Glutamatergic neuron (in vitro differentiated cells): ENCODE data around the gene MAPK8IP3. TPM values are rescaled to one million over a fixed set of nuclear protein-coding genes. Genes with fewer than 3 reads are reported as not detected.

Experiments
- DNase-seq: peaks from one replicate; pipeline ENCODE4 v3.0.0; 2022
- H3K27ac Mint-ChIP-seq: one replicate; pipeline ENCODE4 v1.8.0; 2020; ENCODE audit warnings: mild to moderate bottlenecking, mixed read lengths, inconsistent platforms; ENCODE audit not compliant: unreplicated experiment
- H3K27me3 Mint-ChIP-seq: one replicate; pipeline ENCODE4 v1.8.0; 2020; ENCODE audit warnings: mild to moderate bottlenecking, moderate library complexity, mixed read lengths, inconsistent platforms; ENCODE audit not compliant: unreplicated experiment
- H3K36me3 Mint-ChIP-seq: one replicate; pipeline ENCODE4 v1.8.0; 2020; ENCODE audit warnings: mild to moderate bottlenecking, mixed read lengths, inconsistent platforms; ENCODE audit not compliant: unreplicated experiment
- H3K4me1 Mint-ChIP-seq: one replicate; pipeline ENCODE4 v1.8.0; 2020; ENCODE audit warnings: mild to moderate bottlenecking, low read depth, mixed read lengths, inconsistent platforms; ENCODE audit not compliant: unreplicated experiment
- H3K4me3 Mint-ChIP-seq: one replicate; pipeline ENCODE4 v1.8.0; 2020; ENCODE audit warnings: mild to moderate bottlenecking, mixed read lengths, inconsistent platforms; ENCODE audit not compliant: unreplicated experiment
- H3K9me3 Mint-ChIP-seq: one replicate; pipeline ENCODE4 v1.8.0; 2020; ENCODE audit warnings: mild to moderate bottlenecking, moderate library complexity, mixed read lengths, inconsistent platforms; ENCODE audit not compliant: unreplicated experiment
- total RNA-seq: library from RNA; stranded (reverse); fragmentation: NEBNext Ultra II Directional; extraction: Animal tissue kit (Norgen Biotek cat#: 25700); gene quantifications from one replicate; pipeline ENCODE4 v1.2.1, GENCODE V29; 2021; ENCODE audit not compliant: unreplicated experiment
- TF ChIP-seq, protein P1 (sequence below): fragments of 200-600 bp; sonication (generic); IDR thresholded peaks from one replicate; pipeline ENCODE4 v1.5.0; 2021; ENCODE audit not compliant: partially characterized antibody, unreplicated experiment

Gene MAPK8IP3
- total RNA-seq, 1 donor from 2014 or later: 281 TPM

DNA sequence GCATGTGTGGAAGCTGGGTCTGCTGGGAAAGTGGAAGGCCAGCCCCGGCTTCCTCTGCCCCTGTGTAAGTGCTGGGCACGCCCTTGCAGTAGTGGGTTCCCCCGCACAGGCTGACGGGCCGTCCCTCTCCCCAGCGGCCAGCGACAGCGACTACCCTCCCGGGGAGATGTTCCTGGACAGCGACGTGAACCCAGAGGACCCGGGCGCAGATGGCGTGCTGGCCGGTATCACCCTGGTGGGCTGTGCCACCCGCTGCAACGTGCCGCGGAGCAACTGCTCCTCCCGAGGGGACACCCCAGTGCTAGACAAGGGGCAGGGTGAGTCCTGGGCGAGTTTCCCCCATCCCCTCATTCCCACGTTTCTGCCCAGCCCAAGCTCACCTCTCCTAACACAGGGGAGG, 59.8 kb downstream of the MAPK8IP3 start:
- Mint-ChIP-seq H3K27me3 (peaks cover 10% of the 10 kb centered on the region), H3K4me1 (peaks cover 9% of the 10 kb centered on the region), H3K27ac (no peak overlapping the region), H3K4me3 (no peak overlapping the region), H3K9me3 (peaks cover 9% of the 10 kb centered on the region), H3K36me3 (no peaks in the 10 kb centered on the region)
- TF ChIP-seq, protein P1, sequence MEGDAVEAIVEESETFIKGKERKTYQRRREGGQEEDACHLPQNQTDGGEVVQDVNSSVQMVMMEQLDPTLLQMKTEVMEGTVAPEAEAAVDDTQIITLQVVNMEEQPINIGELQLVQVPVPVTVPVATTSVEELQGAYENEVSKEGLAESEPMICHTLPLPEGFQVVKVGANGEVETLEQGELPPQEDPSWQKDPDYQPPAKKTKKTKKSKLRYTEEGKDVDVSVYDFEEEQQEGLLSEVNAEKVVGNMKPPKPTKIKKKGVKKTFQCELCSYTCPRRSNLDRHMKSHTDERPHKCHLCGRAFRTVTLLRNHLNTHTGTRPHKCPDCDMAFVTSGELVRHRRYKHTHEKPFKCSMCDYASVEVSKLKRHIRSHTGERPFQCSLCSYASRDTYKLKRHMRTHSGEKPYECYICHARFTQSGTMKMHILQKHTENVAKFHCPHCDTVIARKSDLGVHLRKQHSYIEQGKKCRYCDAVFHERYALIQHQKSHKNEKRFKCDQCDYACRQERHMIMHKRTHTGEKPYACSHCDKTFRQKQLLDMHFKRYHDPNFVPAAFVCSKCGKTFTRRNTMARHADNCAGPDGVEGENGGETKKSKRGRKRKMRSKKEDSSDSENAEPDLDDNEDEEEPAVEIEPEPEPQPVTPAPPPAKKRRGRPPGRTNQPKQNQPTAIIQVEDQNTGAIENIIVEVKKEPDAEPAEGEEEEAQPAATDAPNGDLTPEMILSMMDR: no peak
- no peak for DNase-seq

DNA sequence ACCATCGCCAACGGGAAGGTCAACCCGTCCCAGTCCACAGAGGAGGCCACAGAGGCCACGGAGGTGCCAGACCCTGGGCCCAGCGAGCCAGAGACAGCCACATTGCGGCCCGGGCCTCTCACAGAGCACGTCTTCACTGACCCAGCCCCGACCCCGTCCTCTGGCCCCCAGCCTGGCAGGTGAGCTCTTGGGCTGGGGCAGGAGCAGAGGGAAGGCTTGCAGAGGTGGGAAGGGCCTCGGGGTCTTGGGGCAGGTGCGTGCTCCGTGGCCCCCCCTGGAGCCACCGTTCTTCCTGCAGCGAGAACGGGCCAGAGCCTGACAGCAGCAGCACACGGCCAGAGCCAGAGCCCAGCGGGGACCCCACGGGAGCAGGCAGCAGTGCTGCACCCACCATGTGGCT, 60.2 kb downstream of the MAPK8IP3 start:
- no peak overlapping the region for H3K4me3 Mint-ChIP-seq
- H3K27me3 Mint-ChIP-seq: peaks cover 10% of the 10 kb centered on the region
- peaks cover 9% of the 10 kb centered on the region for H3K9me3 Mint-ChIP-seq
- H3K4me1 Mint-ChIP-seq: peaks cover 7% of the 10 kb centered on the region
- H3K36me3 Mint-ChIP-seq: no peaks in the 10 kb centered on the region
- no peak overlapping the region for H3K27ac Mint-ChIP-seq
- TF ChIP-seq, protein P1: no peak
- no peak for DNase-seq

DNA sequence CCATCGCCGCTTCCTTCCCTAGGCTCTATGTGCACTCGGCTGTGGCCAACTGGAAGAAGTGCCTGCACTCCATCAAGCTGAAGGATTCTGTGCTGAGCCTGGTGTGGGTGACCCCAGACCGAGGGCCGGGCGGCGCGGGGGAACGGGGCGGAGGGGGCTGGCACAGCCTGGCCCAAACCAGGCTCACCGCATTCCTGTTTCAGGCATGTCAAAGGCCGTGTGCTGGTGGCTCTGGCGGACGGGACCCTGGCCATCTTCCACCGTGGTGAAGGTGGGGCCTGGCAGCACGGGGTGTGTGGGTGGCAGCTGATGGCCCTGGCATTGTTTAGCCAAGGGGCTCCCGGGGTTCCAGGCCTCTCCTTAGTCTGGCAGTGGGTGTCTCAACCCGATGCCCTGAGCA, 60.7 kb downstream of the MAPK8IP3 start:
- TF ChIP-seq, protein P1: no peak
- no peak for DNase-seq
- no peaks in the 10 kb centered on the region for H3K36me3 Mint-ChIP-seq
- H3K4me3 Mint-ChIP-seq: no peak overlapping the region
- peaks cover 6% of the 10 kb centered on the region for H3K4me1 Mint-ChIP-seq
- no peak overlapping the region for H3K27ac Mint-ChIP-seq
- H3K9me3 Mint-ChIP-seq: peaks cover 9% of the 10 kb centered on the region
- H3K27me3 Mint-ChIP-seq: peaks cover 10% of the 10 kb centered on the region

DNA sequence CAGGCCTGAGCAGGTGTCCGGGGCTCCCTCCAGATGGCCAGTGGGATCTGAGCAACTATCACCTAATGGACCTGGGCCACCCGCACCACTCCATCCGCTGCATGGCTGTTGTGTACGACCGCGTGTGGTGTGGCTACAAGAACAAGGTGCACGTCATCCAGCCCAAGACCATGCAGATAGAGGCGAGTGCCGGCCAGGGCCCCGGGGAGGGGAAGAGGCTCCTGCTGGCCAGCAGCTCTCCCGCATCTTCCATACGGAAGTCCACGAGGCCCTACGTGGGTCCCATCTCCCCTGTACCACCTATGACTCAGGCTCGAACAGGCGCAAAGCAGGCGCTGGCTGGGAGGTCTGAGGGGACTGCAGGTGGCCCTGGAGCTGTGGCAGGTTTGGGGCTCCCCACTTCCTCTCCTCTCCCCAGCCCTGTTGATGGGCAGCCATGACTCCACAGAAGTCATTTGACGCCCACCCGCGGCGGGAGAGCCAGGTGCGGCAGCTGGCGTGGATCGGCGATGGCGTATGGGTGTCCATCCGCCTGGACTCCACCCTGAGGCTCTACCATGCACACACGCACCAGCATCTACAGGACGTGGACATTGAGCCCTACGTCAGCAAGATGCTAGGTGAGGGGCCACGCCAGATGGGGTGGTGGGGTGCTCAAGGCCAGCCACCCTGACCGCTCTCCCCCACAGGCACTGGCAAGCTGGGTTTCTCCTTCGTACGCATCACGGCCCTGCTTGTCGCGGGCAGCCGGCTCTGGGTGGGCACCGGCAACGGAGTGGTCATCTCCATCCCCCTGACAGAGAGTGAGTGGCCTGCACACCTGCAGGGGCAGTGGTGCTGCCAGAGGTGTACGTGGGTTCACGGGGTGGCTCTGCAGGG, 61.4 kb downstream of the MAPK8IP3 start:
- H3K9me3 Mint-ChIP-seq: peaks cover 16% of the 10 kb centered on the region
- H3K36me3 Mint-ChIP-seq: no peaks in the 10 kb centered on the region
- TF ChIP-seq, protein P1: no peak
- H3K27ac Mint-ChIP-seq: no peak overlapping the region
- peaks cover 13% of the 10 kb centered on the region for H3K27me3 Mint-ChIP-seq
- peaks cover 4% of the 10 kb centered on the region for H3K4me1 Mint-ChIP-seq
- DNase-seq: no peak
- no peak overlapping the region for H3K4me3 Mint-ChIP-seq

DNA sequence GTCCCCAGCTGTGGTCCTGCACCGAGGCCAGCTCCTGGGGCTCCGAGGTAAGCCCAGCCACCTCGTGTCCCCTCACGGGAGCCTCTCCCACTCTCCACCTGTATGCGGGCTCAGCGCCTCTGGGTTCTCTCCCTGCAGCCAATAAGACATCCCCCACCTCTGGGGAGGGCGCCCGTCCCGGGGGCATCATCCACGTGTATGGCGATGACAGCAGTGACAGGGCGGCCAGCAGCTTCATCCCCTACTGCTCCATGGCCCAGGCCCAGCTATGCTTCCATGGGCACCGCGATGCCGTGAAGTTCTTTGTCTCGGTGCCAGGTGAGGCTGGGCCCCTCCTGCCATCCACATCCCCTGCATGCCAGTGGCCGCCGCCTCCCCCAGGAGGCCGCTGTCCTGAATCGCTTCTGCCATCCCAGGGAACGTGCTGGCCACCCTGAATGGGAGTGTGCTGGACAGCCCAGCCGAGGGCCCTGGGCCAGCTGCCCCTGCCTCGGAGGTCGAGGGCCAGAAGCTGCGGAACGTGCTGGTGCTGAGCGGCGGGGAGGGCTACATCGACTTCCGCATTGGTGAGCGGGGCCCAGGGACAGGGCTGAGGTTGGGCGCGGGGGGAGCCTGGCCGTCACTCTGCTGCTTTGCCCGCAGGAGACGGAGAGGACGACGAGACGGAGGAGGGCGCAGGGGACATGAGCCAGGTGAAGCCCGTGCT, 62.2 kb downstream of the MAPK8IP3 start:
- Mint-ChIP-seq H3K27ac (no peak overlapping the region), H3K9me3 (peaks cover 18% of the 10 kb centered on the region), H3K4me1 (peaks cover 4% of the 10 kb centered on the region), H3K4me3 (no peak overlapping the region), H3K27me3 (peaks cover 15% of the 10 kb centered on the region), H3K36me3 (no peaks in the 10 kb centered on the region)
- TF ChIP-seq, protein P1: no peak
- no peak for DNase-seq
